Keratinocyte (primary cell): ENCODE measurements around the gene TSEN34. TPM values are rescaled to one million over a fixed set of nuclear protein-coding genes. Genes with fewer than 3 reads are reported as not detected.
"Not testable (repeated sequence)": the region's sequence is repeated elsewhere in the genome, so short reads cannot be mapped to it uniquely, and the experiment has no call there.

Experiments used
- DNase-seq: peaks from one replicate; pipeline ENCODE4 v3.0.0-alpha.2; 2011; ENCODE audit warnings: low read depth, missing footprints, low spot score
- FAIRE-seq: peaks from 2 replicates; lab custom pipeline; 2011; peaks lifted over from hg19 to GRCh38; lab: Jason Lieb, UNC
- H2AFZ ChIP-seq: 2 replicates; pipeline ENCODE4 v1.6.0; 2012; ENCODE audit warnings: low read length, control low read depth, inconsistent platforms; ENCODE audit not compliant: control insufficient read depth
- H3K27ac ChIP-seq: 2 replicates; pipeline ENCODE4 v1.5.1; 2011; ENCODE audit warnings: low read length; ENCODE audit not compliant: control insufficient read depth, insufficient read depth
- H3K27me3 ChIP-seq: 3 replicates; pipeline ENCODE4 v1.6.0; 2011; ENCODE audit warnings: low read length; ENCODE audit not compliant: control insufficient read depth, insufficient read depth; ENCODE audit errors: extremely low read depth
- H3K36me3 ChIP-seq, 2 experiments: 2 replicates in 1 of 2; 3 replicates in 1 of 2; pipeline ENCODE4 v1.5.1; 2011; ENCODE audit warnings: low read length in 2 of 2, mild to moderate bottlenecking in 1 of 2; ENCODE audit not compliant: control insufficient read depth in 2 of 2, insufficient read depth in 2 of 2; ENCODE audit errors: extremely low read depth in 1 of 2
- H3K4me1 ChIP-seq: 3 replicates; pipeline ENCODE4 v1.5.1; 2011; ENCODE audit warnings: low read length; ENCODE audit not compliant: control insufficient read depth, insufficient read depth; ENCODE audit errors: extremely low read depth
- H3K4me2 ChIP-seq: 3 replicates; pipeline ENCODE4 v1.6.0; 2011; ENCODE audit warnings: low read depth, low read length; ENCODE audit not compliant: control insufficient read depth, insufficient read depth; ENCODE audit errors: extremely low read depth
- H3K4me3 ChIP-seq, 3 experiments: fragments of 200-600 bp in 1 of 3; sonication (generic) in 1 of 3; 2 replicates in 2 of 3; 3 replicates in 1 of 3; pipeline ENCODE4 v1.5.1; 2011 to 2016; ENCODE audit warnings: low read length in 3 of 3, mild to moderate bottlenecking in 3 of 3, control low read depth in 2 of 3, inconsistent platforms in 1 of 3, low read depth in 1 of 3, mixed read lengths in 1 of 3, mixed run types in 1 of 3, moderate library complexity in 1 of 3; ENCODE audit not compliant: control insufficient read depth in 2 of 3, insufficient read depth in 2 of 3; ENCODE audit errors: extremely low read depth in 1 of 3
- H3K79me2 ChIP-seq: 2 replicates; pipeline ENCODE4 v1.6.0; 2012; ENCODE audit warnings: low read length; ENCODE audit not compliant: control insufficient read depth, insufficient read depth
- H3K9ac ChIP-seq: 3 replicates; pipeline ENCODE4 v1.6.0; 2011; ENCODE audit warnings: low read length; ENCODE audit not compliant: control insufficient read depth, insufficient read depth; ENCODE audit errors: extremely low read depth
- H3K9me1 ChIP-seq: 3 replicates; pipeline ENCODE4 v1.6.0; 2011; ENCODE audit warnings: low read length; ENCODE audit not compliant: control insufficient read depth, insufficient read depth; ENCODE audit errors: extremely low read depth
- H3K9me3 ChIP-seq: 2 replicates; pipeline ENCODE4 v1.5.1; 2012; ENCODE audit warnings: low read depth, low read length; ENCODE audit not compliant: control insufficient read depth
- H4K20me1 ChIP-seq: 3 replicates; pipeline ENCODE4 v1.6.0; 2011; ENCODE audit warnings: low read length; ENCODE audit not compliant: control insufficient read depth, insufficient read depth; ENCODE audit errors: extremely low read depth
- EZH2 ChIP-seq: IDR thresholded peaks from one replicate; pipeline ENCODE4 v1.6.1; 2012; ENCODE audit warnings: inconsistent platforms, mild to moderate bottlenecking, low read length, moderate library complexity
- dilution Hi-C: fragments of 300-500 bp; cut with MboI; formaldehyde crosslinking; loops from one replicate; pipeline ENCODE4 v1.7.0; 2020; ENCODE audit warnings: low sequenced_read_pairs; ENCODE audit not compliant: extremely low pct_ligation_motif_present
- polyA plus RNA-seq, 5 experiments: library from polyadenylated mRNA; depleted of rRNA in 3 of 5; stranded (reverse) in 3 of 5; stranded (forward) in 1 of 5; unstranded in 1 of 5; fragments of >200 nt; gene quantifications; 1 replicate in 1 of 5; 2 replicates in 3 of 5; 3 replicates in 1 of 5; pipeline versions ENCODE4 v1.2.1 to v1.2.3, GENCODE V29; 2011 to 2012; ENCODE audit warnings: missing spikeins in 2 of 5, low read depth in 1 of 5, low replicate concordance in 1 of 5
- TF ChIP-seq, protein P1 (sequence below), 3 experiments: IDR thresholded peaks in 1 of 3; conservative IDR thresholded peaks in 1 of 3; optimal IDR thresholded peaks in 1 of 3; 2 replicates in 2 of 3; 3 replicates in 1 of 3; pipeline versions ENCODE3 to v1.5.1; 2011; ENCODE audit warnings: low read length in 3 of 3, mild to moderate bottlenecking in 3 of 3, moderate library complexity in 2 of 3, control low read depth in 1 of 3, inconsistent platforms in 1 of 3; ENCODE audit not compliant: insufficient read depth in 2 of 3; ENCODE audit errors: extremely low read depth in 1 of 3

Gene TSEN34
- polyA plus RNA-seq, 1 donor (not counting 4 experiments of a cell fraction or from before 2014, with no cell fraction given): 36.5 TPM

DNA sequence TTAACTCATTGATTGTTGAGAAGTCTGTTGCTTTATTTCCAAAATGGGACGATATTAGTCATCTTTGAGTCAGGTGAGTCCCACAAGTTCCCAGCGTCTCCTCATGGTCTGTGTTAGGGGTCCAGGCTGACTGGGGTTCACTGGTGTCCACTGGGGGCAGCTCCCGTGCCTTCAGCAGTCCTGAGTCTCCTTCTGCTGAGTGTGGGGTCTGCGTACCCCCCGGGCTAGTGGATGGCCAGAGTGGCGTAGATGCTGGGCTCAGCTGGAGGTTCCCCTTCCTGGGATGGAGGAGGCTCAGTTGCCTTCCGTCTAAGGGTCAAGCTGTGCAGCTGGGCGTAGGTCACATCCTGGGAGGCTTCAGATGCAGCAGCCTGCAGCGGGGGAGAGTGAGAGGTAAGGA, 25.8 kb downstream of the TSEN34 start:
- dilution Hi-C loops: no loop called here
- H3K27ac ChIP-seq: no peak overlapping the region
- no peaks in the 10 kb centered on the region for H3K36me3 ChIP-seq
- no peak overlapping the region for H3K9ac ChIP-seq
- H2AFZ ChIP-seq: no peak overlapping the region
- H3K4me3 ChIP-seq: no peak overlapping the region
- no peaks in the 10 kb centered on the region for H3K79me2 ChIP-seq
- DNase-seq (no peak), FAIRE-seq (no peak)
- H4K20me1 ChIP-seq: no peaks in the 10 kb centered on the region
- no peak for TF ChIP-seq EZH2
- TF ChIP-seq, protein P1, sequence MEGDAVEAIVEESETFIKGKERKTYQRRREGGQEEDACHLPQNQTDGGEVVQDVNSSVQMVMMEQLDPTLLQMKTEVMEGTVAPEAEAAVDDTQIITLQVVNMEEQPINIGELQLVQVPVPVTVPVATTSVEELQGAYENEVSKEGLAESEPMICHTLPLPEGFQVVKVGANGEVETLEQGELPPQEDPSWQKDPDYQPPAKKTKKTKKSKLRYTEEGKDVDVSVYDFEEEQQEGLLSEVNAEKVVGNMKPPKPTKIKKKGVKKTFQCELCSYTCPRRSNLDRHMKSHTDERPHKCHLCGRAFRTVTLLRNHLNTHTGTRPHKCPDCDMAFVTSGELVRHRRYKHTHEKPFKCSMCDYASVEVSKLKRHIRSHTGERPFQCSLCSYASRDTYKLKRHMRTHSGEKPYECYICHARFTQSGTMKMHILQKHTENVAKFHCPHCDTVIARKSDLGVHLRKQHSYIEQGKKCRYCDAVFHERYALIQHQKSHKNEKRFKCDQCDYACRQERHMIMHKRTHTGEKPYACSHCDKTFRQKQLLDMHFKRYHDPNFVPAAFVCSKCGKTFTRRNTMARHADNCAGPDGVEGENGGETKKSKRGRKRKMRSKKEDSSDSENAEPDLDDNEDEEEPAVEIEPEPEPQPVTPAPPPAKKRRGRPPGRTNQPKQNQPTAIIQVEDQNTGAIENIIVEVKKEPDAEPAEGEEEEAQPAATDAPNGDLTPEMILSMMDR (optimal IDR thresholded peaks at IDR 0.05 in 1 of 3, IDR thresholded peaks at IDR 0.05 in 1 of 3, conservative IDR thresholded peaks at IDR 0.05 in 1 of 3; ENCODE audit: extremely low read depth in 1 of 3, insufficient read depth in 2 of 3, low read length in 3 of 3): no peak
- no peaks in the 10 kb centered on the region for H3K9me3 ChIP-seq
- H3K9me1 ChIP-seq: no peaks in the 10 kb centered on the region
- no peaks in the 10 kb centered on the region for H3K27me3 ChIP-seq
- no peaks in the 10 kb centered on the region for H3K4me1 ChIP-seq
- H3K4me2 ChIP-seq: no peak overlapping the region

DNA sequence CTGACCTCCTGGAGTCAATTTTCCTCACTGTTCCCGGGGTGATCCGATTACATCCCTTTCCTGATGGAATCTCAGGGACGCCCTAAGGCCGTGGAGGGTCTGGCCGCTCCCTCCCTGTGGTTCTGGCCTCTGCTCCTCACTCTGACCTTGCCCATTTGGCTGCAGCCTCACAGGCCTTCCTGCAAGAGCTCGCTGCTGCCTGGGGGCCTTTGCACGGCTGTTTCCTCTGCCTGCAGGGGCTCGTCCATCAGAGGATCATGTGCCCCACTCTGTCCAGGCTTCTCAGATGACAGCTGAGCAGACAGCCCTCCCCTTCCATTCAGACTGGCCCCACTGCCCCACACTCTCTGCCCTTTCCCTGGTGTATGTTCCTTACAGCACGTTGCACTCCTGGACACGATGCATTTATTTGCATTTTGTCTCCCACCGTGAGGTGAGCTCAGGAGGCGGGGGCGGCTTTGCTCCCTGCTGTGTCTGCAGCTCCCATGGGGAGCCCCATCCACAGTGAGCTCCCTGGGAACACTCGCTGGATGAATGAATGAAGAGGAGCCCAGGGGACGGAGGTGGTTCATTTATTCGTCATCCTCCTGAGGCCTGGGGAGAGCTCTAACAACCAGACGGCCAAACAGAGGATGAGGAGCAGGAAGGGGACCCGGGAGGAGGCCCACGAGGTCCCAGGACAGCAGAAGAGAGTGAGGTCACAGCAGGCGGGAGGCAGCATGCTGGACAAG, 26.6 kb downstream of the TSEN34 start:
- FAIRE-seq, H3K79me2 ChIP-seq, dilution Hi-C loops, H3K9me1 ChIP-seq, DNase-seq, H3K9me3 ChIP-seq, H3K9ac ChIP-seq, H3K4me3 ChIP-seq, H3K27me3 ChIP-seq, H3K27ac ChIP-seq, H4K20me1 ChIP-seq, H3K4me1 ChIP-seq, H3K36me3 ChIP-seq, H3K4me2 ChIP-seq, H2AFZ ChIP-seq: not testable (repeated sequence)

DNA sequence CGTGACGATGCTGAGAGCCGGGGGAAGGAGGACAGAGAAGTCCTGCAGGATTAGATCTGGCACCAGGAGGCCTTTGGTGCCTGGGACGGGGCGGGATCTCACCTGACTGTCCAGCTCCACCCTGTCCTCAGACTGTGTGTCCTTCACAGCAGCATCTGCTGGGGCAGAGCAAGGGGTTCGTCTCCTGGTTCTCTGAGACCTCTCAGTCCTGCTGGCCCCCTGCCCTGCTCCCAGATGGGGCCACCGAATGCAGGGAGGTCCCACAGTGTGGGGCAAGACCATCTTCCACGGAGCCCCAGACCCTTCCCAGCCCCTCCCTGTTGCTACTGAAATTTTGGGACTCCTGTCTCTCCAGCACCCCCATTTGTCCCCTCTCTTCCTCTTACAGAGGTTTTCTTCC, 27.2 kb downstream of the TSEN34 start:
- H3K79me2 ChIP-seq: no peaks in the 10 kb centered on the region
- H3K9me1 ChIP-seq: no peaks in the 10 kb centered on the region
- no peak overlapping the region for H2AFZ ChIP-seq
- dilution Hi-C loops: no loop called here
- no peak overlapping the region for H3K9ac ChIP-seq
- TF ChIP-seq, protein P1 (optimal IDR thresholded peaks at IDR 0.05 in 1 of 3, IDR thresholded peaks at IDR 0.05 in 1 of 3, conservative IDR thresholded peaks at IDR 0.05 in 1 of 3; ENCODE audit: extremely low read depth in 1 of 3, insufficient read depth in 2 of 3, low read length in 3 of 3): no peak
- no peak for TF ChIP-seq EZH2
- DNase-seq (no peak), FAIRE-seq (no peak)
- no peak overlapping the region for H3K4me2 ChIP-seq
- H3K4me1 ChIP-seq: no peaks in the 10 kb centered on the region
- H3K4me3 ChIP-seq: no peak overlapping the region
- H4K20me1 ChIP-seq: no peaks in the 10 kb centered on the region
- no peak overlapping the region for H3K27ac ChIP-seq
- no peaks in the 10 kb centered on the region for H3K36me3 ChIP-seq
- H3K9me3 ChIP-seq: no peaks in the 10 kb centered on the region
- H3K27me3 ChIP-seq: peaks cover 3% of the 10 kb centered on the region
